Superior temporal gyrus (tissue), 1 donor: ENCODE results near the gene ADAMTS9.

Experiments used
- DNase-seq: peaks from one replicate; pipeline ENCODE4 v3.0.0-alpha.2; 2016; ENCODE audit errors: extremely low spot score

ADAMTS9 gene

DNA sequence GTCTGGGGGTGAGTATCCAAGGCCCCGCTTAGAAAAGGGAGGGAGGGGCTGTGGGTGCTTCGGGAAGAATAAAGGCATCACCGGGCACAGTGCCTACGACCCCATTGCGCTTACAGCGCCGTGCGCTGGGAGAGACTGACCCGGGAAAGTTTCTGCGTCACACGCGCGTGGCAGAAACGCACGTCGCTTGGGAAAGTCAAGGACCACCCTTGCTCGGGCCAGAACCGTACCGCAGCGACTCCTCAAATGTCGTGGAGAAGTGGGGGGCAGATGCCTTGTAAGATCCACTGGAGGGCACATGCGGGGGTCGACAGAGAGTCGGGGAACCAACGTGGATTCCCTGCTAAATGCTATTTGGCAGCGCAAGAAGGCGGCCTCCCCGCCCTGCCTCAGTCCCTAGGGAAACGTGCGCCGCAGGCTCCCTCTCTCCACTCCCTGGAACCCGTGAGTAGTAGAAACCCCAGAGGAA, 2.4 kb downstream of the ADAMTS9 start:
- no peak for DNase-seq

DNA sequence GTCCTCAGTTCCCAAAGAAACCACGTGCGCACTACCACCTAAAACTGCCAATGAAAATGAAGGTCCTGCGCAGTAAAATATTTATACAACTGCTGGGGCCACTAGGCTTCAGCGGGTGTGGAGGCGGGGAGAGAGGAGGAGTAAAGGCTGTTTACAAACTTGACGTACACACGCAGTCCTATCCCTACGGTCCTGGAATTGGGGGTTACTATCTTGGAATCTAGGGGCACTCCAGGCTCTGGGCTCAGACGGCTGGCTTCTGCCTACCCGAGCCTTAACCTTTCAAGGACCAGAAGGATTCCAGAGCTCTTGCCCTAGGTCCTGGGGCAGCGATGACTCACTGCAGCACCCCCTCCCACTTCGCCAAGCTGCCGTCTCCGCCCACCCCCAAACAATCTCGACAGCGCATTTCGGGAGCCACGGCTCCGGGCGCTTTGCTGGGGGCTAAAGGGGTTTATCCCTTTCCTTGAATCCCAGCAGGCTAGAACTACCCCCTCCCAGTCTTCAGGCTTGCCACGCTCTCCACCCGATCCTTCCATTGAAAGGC, 3.0 kb downstream of the ADAMTS9 start:
- no peak for DNase-seq

- DNase-seq = no peak
Measured at GRCh38 chr3:64681827-64682226, 6.0 kb downstream of the ADAMTS9 start.

- DNase-seq = no peak
Measured at GRCh38 chr3:64681015-64681414, 6.8 kb downstream of the ADAMTS9 start.

DNA sequence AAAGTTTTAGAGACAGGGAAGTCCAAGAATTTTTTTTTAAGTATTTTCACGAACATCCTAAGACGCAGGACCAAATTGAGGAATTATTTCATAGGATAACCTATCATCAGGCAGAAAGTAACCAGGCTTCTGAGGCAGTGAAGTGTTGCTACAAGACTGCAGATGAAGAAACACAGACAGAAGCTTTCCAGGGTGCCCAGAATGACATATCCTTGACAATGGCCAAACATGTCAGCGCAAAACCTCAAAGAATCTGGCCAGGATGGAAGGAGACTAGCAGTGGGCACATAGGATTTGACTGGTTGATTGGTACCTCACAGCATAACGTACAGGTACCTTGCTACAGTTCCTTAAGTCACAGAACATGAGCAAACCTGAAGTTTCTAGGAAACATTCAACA, 7.5 kb downstream of the ADAMTS9 start:
- DNase-seq = no peak

DNA sequence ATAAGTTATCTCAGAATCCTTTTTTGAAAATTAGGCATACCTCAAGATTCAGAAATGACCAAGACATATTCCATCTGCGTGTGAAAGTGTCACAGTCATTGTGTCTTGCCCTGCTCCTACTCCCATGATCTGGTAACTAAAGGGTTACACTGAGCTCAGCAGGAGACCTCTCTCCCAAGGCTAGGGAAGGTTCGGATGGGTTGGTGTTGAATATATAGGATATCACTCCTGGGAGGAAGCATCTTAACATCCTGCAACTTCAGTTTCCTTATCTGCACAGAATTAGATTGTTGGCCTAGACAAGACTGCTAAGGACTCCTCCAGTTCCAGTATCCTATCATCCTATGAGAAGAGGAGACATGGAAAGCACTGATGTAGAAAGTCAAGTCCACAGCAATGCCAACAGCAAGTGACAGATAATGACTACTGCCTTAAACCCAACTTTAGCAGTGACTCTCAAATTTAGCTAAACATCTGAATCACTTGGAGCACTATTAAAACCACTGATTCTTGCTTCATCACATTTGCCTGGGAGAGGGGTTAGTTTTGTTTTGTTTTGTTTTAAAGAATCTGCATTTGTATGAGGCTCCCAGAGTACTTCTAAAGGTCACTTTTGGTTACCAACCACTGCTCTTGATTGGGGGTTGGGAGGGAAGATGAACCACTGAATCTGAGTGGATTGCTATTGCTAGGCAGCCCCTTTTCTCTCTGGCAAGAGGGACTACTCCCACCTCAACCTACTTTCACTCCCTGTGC, 9.7 kb downstream of the ADAMTS9 start:
- no peak for DNase-seq

- no peak for DNase-seq
Measured at GRCh38 chr3:64676831-64677230, 11.0 kb downstream of the ADAMTS9 start.

DNA sequence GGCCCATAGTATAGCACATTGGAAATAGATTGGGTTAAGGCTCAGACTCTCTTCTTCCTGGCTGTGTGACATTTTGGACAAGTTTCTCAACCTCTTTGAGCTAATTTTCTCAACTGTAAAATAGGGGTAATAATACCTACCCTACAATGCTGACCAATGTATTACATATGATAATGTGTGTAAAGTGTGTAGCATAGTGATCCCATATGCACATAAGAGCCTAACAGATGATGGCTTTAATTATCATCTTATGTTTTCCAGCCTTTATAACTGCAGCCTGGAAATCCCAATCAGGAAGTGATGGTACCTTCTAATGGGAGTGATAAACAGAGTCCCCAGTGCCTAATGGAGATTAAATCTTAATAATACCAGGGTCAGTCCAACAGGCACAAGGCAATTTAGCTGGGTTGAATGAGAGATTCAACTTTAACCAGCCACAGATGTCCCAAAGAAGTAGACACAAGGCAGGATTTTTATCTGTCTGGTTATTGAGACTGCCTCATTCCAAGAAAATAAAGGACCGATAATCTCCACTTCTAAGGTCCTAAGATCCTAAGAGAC, 12.0 kb downstream of the ADAMTS9 start:
- no peak for DNase-seq

- no peak for DNase-seq
Measured at GRCh38 chr3:64674591-64675076, 13.2 kb downstream of the ADAMTS9 start.

DNA sequence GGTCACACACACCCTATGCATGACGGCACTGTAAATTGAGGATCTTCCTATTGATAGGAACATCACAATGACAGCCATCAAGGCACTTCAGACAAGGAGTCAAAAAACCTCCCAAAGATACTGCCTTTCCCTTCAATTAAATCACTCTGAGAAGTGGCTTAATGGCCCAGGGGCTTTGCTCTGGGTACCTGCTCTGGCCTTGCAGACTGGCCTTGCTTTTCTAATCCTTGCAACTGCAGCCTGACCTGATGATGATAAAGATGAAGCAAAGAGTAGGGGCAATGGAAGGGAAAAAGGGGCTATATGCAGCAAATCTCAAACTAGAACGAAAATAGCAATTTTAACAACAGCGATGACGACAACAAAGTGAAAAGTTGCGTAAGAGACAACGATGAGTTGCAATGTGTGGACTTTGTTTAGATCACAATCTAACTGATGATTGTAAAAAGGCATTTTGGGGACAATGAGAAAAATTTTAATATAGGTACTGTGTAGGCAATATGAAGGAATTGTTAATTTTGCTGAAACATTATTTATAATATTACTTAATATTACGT, 14.6 kb downstream of the ADAMTS9 start:
- DNase-seq = no peak

DNA sequence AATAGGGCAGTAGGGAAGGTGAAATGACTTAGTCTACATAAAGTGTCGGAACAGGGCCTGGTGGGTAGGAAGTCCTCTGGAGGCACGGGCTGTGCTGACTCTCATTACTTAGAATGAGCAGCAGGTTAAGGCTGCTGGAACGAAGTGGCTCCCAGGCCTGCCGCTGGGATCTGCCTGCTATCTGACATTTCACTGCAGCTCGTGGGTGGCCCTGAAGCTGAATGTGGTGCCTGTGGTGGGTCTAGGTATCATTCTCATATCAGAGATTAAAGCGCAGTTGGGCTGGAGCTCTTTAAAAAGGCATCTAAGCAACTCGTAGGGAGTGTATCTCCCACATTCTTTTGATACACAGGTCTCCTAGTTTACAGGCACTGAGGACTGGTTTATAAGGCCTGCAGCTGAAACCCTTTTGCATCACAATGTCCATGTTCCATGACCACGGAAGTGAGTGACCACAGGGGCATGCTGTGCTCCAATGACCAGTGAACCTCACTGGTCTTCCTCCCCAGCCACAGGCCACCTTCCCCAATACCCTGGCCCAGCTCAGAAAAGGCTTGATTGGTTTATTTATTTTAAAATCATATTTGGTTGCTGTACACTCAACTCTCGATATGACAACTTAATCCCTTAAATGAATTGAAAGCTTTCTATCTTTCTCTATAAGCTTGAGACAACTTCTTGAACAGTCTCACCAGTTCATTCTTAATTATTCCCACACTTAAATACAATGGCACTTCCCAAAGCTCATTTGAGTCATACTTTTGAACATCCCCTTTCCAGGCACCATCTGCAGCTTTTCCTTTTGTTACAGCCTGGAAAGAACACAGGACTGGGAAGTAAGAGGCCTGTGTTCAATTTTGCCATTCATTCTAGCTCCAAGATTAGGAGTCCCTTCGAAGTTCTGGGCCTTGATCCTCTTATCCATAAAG, 19.0 kb downstream of the ADAMTS9 start:
- DNase-seq = no peak

DNA sequence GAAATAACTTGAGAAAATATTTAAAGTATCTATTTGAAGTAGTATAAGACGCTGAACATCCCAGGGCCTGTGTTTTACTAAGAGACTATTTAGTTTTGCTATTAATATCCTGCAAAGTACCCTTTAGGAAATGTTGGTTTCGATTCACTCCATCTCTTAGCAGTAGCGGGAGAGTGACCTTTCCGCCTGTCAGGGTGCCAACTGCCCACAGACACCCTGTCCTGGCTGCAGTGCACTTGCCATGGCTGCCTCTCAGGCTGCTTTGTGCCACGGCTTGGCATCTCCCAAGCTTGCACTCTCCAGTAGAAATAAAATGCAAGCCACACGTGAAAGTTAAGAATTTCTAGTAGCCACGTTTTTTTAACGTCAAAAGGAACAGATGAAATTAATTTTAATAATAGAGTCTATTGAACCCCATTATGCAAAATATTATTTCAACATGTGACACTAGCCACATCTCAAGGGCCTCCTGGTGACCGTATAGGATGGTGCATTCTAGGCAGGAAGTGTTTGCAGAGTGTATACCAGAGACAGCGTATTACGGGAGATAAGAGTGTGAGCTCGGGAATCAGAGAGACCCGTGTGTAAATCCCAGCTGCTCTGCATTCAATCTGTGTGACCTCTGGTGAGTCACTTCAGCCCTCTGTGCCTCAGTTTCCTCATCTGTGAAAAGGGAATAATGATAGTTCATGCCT, 19.8 kb downstream of the ADAMTS9 start:
- DNase-seq = no peak

- no peak for DNase-seq
Measured at GRCh38 chr3:64667138-64667537, 20.7 kb downstream of the ADAMTS9 start.

GRCh38 chr3:64666171-64666588, 21.6 kb downstream of the ADAMTS9 start:
- no peak for DNase-seq

- no peak for DNase-seq
Measured at GRCh38 chr3:64664397-64664796, 23.4 kb downstream of the ADAMTS9 start.

DNA sequence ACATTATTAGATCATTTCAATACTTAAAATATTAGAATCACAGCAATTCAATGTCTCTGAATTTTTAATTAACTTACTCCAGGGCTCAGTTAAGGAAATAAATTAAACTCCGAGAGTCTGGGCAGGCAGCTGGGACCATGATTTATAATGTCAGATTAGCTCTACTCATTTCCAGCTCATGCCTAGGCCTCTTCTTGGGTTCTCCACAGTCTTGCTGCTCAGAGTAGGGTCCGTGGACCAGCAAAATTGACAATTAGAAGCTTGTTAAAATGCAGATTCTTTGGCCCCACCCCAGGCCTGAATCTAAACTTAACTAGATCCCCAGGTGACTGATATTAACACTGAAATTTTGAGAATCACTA, 28.2 kb downstream of the ADAMTS9 start:
- no peak for DNase-seq

DNA sequence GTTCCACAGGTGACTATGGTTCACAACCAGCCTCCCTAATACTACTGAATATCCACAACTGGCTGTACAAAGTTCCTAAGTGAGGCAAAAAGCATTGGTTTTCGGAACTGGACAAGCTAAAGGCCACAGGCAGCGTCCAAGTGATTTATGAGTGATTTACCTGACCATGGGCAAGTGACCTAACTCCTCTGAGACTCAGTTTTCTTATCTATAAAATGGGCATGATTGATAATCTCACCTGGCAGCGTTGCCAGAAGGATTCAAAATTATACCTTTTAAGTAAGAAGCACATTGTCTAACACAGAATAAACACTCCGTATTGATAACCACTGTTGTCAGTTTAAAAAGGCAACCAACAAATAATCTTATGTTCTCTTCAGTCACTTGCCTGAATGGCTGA, 29.8 kb downstream of the ADAMTS9 start:
- DNase-seq = no peak

GRCh38 chr3:64656544-64656943, 31.3 kb downstream of the ADAMTS9 start:
- DNase-seq = no peak

GRCh38 chr3:64655160-64655559, 32.6 kb downstream of the ADAMTS9 start:
- DNase-seq = no peak

DNA sequence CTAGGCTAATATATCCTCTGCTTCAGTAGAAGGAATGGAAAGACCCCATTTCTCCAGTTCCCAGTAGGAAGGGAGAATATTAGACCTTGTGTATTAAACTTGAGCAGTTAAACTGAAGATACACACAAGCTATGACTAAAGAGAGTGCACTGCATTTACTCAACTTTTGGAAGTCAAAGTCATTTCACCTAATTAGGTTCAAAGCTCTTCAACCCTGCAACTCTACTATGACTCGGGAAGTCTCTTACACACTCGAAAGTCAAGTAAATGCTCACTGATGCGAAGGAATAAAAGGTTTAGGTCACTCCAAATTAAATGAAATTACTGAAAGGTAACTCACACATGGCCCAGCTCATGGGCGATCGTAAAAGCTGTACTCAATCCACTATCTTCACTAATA, 33.8 kb downstream of the ADAMTS9 start:
- DNase-seq = no peak

DNA sequence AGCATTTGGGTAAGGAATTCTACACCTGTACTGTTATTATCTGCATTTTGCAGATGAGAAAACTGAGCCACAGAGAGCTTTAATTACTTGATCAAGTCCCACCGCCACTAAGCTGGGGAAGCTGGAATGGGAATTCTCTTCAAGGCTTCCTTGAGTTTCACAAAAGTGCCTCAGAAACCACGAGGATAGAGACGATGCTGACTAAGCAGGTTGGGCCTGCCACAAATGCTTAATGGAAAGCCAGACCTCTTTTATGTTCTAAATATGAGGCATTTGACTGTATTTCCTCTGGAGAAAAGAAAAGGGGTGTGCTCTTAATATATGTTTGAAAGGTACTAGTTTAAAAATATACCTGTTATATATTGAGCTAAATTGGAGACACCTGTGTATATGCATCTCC, 34.7 kb downstream of the ADAMTS9 start:
- DNase-seq = no peak
